HEK293 (cell line): ENCODE results near the gene SCUBE1.

Source experiments
- TF ChIP-seq, protein P1 (sequence below): fragments of 450-650 bp; formaldehyde crosslinking; IDR thresholded peaks from 2 replicates; pipeline ENCODE4 v1.5.1; 2016; ENCODE audit warnings: missing biosample characterization, missing genetic modification characterization
- TF ChIP-seq, protein P2 (sequence below): fragments of 450-650 bp; formaldehyde crosslinking; IDR thresholded peaks from 2 replicates; pipeline ENCODE4 v1.5.1; 2016; ENCODE audit warnings: missing biosample characterization, missing genetic modification characterization

DNA sequence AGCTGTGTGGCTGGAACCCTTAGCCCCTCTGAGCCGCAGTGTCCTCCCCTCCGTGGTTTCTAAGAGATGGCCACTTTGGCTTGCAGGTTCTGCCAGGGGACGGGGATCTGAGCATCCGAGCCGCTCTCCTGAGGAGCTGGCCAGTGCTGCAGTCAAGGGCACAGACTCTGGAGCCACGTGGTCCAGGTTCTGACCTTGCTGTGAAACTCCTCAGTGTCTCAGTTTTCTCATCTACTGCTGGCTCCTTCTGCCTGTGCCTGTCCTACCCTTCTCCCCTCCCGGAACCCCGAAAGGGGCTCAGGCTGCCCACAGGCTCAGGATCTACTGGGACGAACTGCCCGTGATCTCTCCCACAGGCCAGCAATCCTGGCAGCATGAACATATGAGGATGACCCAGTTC is 90.9 kb downstream of the SCUBE1 start:
- TF ChIP-seq, protein P1, sequence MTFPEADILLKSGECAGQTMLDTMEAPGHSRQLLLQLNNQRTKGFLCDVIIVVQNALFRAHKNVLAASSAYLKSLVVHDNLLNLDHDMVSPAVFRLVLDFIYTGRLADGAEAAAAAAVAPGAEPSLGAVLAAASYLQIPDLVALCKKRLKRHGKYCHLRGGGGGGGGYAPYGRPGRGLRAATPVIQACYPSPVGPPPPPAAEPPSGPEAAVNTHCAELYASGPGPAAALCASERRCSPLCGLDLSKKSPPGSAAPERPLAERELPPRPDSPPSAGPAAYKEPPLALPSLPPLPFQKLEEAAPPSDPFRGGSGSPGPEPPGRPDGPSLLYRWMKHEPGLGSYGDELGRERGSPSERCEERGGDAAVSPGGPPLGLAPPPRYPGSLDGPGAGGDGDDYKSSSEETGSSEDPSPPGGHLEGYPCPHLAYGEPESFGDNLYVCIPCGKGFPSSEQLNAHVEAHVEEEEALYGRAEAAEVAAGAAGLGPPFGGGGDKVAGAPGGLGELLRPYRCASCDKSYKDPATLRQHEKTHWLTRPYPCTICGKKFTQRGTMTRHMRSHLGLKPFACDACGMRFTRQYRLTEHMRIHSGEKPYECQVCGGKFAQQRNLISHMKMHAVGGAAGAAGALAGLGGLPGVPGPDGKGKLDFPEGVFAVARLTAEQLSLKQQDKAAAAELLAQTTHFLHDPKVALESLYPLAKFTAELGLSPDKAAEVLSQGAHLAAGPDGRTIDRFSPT (tag by site-specific recombination): no peak
- TF ChIP-seq, protein P2, sequence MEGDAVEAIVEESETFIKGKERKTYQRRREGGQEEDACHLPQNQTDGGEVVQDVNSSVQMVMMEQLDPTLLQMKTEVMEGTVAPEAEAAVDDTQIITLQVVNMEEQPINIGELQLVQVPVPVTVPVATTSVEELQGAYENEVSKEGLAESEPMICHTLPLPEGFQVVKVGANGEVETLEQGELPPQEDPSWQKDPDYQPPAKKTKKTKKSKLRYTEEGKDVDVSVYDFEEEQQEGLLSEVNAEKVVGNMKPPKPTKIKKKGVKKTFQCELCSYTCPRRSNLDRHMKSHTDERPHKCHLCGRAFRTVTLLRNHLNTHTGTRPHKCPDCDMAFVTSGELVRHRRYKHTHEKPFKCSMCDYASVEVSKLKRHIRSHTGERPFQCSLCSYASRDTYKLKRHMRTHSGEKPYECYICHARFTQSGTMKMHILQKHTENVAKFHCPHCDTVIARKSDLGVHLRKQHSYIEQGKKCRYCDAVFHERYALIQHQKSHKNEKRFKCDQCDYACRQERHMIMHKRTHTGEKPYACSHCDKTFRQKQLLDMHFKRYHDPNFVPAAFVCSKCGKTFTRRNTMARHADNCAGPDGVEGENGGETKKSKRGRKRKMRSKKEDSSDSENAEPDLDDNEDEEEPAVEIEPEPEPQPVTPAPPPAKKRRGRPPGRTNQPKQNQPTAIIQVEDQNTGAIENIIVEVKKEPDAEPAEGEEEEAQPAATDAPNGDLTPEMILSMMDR: no peak
